ENCODE data around the gene APOBEC3G. TPM values are rescaled to one million over a fixed set of nuclear protein-coding genes. Genes with fewer than 3 reads are reported as not detected.
"Not testable (repeated sequence)": the region's sequence is repeated elsewhere in the genome, so short reads cannot be mapped to it uniquely, and the experiment has no call there.

Gene APOBEC3G
- total RNA-seq (10 to 100 TPM; 29.7 to 71.3 (median 62.7) TPM), total RNA-seq (33.0 to 219 (median 65.7) reads per million in 29 experiments)
- total RNA-seq (2013) = 113 TPM

GRCh38 chr22:39077026-39077840 lies at the start of gene APOBEC3G:
TSS of gene APOBEC3G (plus strand) at chr22:39077275. CDS start at chr22:39077362, 87 bp downstream.
- DNase-seq = peak in 34 of 35 experiments; percentile 24 to 75 (median 44)
- H3K4me1 Mint-ChIP-seq = peaks cover 39 to 61% (median 47%) of the 10 kb centered on the region in 3 donors
- ATAC-seq (replicated peaks in 1 of 4) = peak; percentile 89 to 94 (median 92)
- Histone ChIP-seq H3K36me3 (ENCODE audit: control insufficient read depth in 2 of 2, extremely low read depth in 1 of 2, insufficient read depth in 1 of 2, low read length in 1 of 2) (peaks cover 0 to 25% of the 10 kb centered on the region in 2 donors), H3K27ac (ENCODE audit: low read length) (peak within 1 kb of the TSS; percentile 89), H3K4me3 (ENCODE audit: control insufficient read depth in 1 of 2, extremely low read depth in 1 of 2, low read length in 1 of 2) (peak within 1 kb of the TSS; percentile 39 to 82), H3K4me1 (ENCODE audit: control insufficient read depth in 1 of 2, extremely low read depth in 1 of 2, insufficient read depth in 2 of 2, low read length in 2 of 2) (peaks cover 4 to 55% of the 10 kb centered on the region in 2 experiments)
- WGBS (ENCODE audit: insufficient coverage) = 1% methylated on average over 10 of the region's 17 CpGs
- H3K27me3 ChIP-seq (replicated peaks in 1 of 2; ENCODE audit: control insufficient read depth in 2 of 2, extremely low read depth in 1 of 2, insufficient read depth in 2 of 2, low read length in 1 of 2); H3K9me3 ChIP-seq; CTCF ChIA-PET; H3K27me3 Mint-ChIP-seq; H3K9me3 Mint-ChIP-seq: not testable (repeated sequence)
- H3K27ac Mint-ChIP-seq = peak within 1 kb of the TSS; percentile 93 to 96
- POLR2A ChIA-PET = interaction anchor here (0.5 to 0.7 kb wide), 2 partner anchors 55 to 320 kb away, joined by 4 read pairs; no protein-coding TSS in a partner anchor
- H3K36me3 Mint-ChIP-seq = peaks cover 21% of the 10 kb centered on the region
- H3K4me3 Mint-ChIP-seq = peak within 1 kb of the TSS; percentile 82 to 89 (median 86)

GRCh38 chr22:39027717-39028116 lies 49.4 kb upstream of the APOBEC3G start:
- H3K4me3 ChIP-seq (ENCODE audit: control insufficient read depth in 1 of 2, extremely low read depth in 1 of 2, low read length in 1 of 2) = no peak overlapping the region
- ATAC-seq (replicated peaks in 1 of 4) (no peak), DNase-seq (no peak)
- CTCF ChIA-PET = interaction anchor here in 1 of 2 donors (0.6 kb wide), 1 partner anchor 88 kb away, joined by 5 read pairs; no protein-coding TSS in a partner anchor
- H3K9me3 ChIP-seq = no peaks in the 10 kb centered on the region
- peak overlapping the region; percentile 27 to 80 for H3K27ac Mint-ChIP-seq
- no peak overlapping the region for H3K4me3 Mint-ChIP-seq
- H3K27me3 Mint-ChIP-seq = no peaks in the 10 kb centered on the region
- H3K27ac ChIP-seq (ENCODE audit: low read length) = no peak overlapping the region
- 100% methylated on average over 2 of the region's 4 CpGs for WGBS (ENCODE audit: insufficient coverage)
- peaks cover 19% of the 10 kb centered on the region for H3K36me3 Mint-ChIP-seq
- no peaks in the 10 kb centered on the region for H3K9me3 Mint-ChIP-seq
- peaks cover 4 to 42% of the 10 kb centered on the region in 2 experiments for H3K4me1 ChIP-seq (ENCODE audit: control insufficient read depth in 1 of 2, extremely low read depth in 1 of 2, insufficient read depth in 2 of 2, low read length in 2 of 2)
- H3K27me3 ChIP-seq (replicated peaks in 1 of 2; ENCODE audit: control insufficient read depth in 2 of 2, extremely low read depth in 1 of 2, insufficient read depth in 2 of 2, low read length in 1 of 2) = no peaks in the 10 kb centered on the region
- POLR2A ChIA-PET = no interaction called here
- peaks cover 28 to 37% (median 31%) of the 10 kb centered on the region in 3 donors for H3K4me1 Mint-ChIP-seq
- peaks cover 0 to 29% of the 10 kb centered on the region in 2 donors for H3K36me3 ChIP-seq (ENCODE audit: control insufficient read depth in 2 of 2, extremely low read depth in 1 of 2, insufficient read depth in 1 of 2, low read length in 1 of 2)

GRCh38 chr22:39028281-39028680 lies 48.8 kb upstream of the APOBEC3G start:
- Histone ChIP-seq H3K27me3 (replicated peaks in 1 of 2; ENCODE audit: control insufficient read depth in 2 of 2, extremely low read depth in 1 of 2, insufficient read depth in 2 of 2, low read length in 1 of 2) (no peaks in the 10 kb centered on the region), H3K9me3 (no peaks in the 10 kb centered on the region), H3K4me3 (ENCODE audit: control insufficient read depth in 1 of 2, extremely low read depth in 1 of 2, low read length in 1 of 2) (no peak overlapping the region), H3K4me1 (ENCODE audit: control insufficient read depth in 1 of 2, extremely low read depth in 1 of 2, insufficient read depth in 2 of 2, low read length in 2 of 2) (peaks cover 4 to 36% of the 10 kb centered on the region in 2 experiments), H3K27ac (ENCODE audit: low read length) (no peak overlapping the region), H3K36me3 (ENCODE audit: control insufficient read depth in 2 of 2, extremely low read depth in 1 of 2, insufficient read depth in 1 of 2, low read length in 1 of 2) (peaks cover 0 to 34% of the 10 kb centered on the region in 2 donors)
- Mint-ChIP-seq H3K9me3 (no peaks in the 10 kb centered on the region), H3K36me3 (peaks cover 23% of the 10 kb centered on the region), H3K27me3 (no peaks in the 10 kb centered on the region), H3K27ac (peak overlapping the region; percentile 27 to 80), H3K4me1 (peaks cover 28 to 35% (median 30%) of the 10 kb centered on the region in 3 donors), H3K4me3 (no peak overlapping the region)
- ChIA-PET CTCF (interaction anchor here (0.5 to 0.6 kb wide), 2 partner anchors 87 to 100 kb away, joined by 4 to 5 read pairs; no protein-coding TSS in a partner anchor), POLR2A (no interaction called here)
- 98% methylated on average over 6 of the region's 11 CpGs for WGBS (ENCODE audit: insufficient coverage)
- DNase-seq (no peak), ATAC-seq (replicated peaks in 1 of 4) (no peak)

DNA sequence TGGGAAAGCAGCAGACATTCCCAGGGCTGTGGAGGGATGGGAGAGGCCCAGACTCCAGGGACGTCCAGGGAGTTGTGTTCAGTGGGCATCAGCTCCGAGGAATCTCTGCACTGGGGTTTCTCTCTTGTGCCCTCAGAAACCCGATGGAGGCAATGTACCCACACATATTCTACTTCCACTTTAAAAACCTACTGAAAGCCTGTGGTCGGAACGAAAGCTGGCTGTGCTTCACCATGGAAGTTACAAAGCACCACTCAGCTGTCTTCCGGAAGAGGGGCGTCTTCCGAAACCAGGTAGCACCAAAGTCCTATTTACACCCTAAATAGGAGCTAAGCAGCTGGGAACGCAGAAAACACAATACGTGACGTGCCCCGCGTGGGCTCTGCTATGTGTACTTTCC lies 47.8 kb upstream of the APOBEC3G start:
- Histone ChIP-seq H3K9me3 (no peaks in the 10 kb centered on the region), H3K27ac (ENCODE audit: low read length) (no peak overlapping the region), H3K27me3 (replicated peaks in 1 of 2; ENCODE audit: control insufficient read depth in 2 of 2, extremely low read depth in 1 of 2, insufficient read depth in 2 of 2, low read length in 1 of 2) (no peaks in the 10 kb centered on the region), H3K36me3 (ENCODE audit: control insufficient read depth in 2 of 2, extremely low read depth in 1 of 2, insufficient read depth in 1 of 2, low read length in 1 of 2) (peaks cover 0 to 25% of the 10 kb centered on the region in 2 donors), H3K4me1 (ENCODE audit: control insufficient read depth in 1 of 2, extremely low read depth in 1 of 2, insufficient read depth in 2 of 2, low read length in 2 of 2) (peaks cover 4 to 27% of the 10 kb centered on the region in 2 experiments), H3K4me3 (ENCODE audit: control insufficient read depth in 1 of 2, extremely low read depth in 1 of 2, low read length in 1 of 2) (no peak overlapping the region)
- Mint-ChIP-seq H3K27ac (no peak overlapping the region), H3K4me3 (no peak overlapping the region), H3K36me3 (peaks cover 15% of the 10 kb centered on the region), H3K9me3 (no peaks in the 10 kb centered on the region), H3K4me1 (peaks cover 22 to 27% (median 22%) of the 10 kb centered on the region in 3 donors), H3K27me3 (no peaks in the 10 kb centered on the region)
- DNase-seq (no peak), ATAC-seq (replicated peaks in 1 of 4) (no peak)
- POLR2A ChIA-PET = no interaction called here
- CTCF ChIA-PET = no interaction called here
- 88% methylated on average over 11 of the region's 13 CpGs for WGBS (ENCODE audit: insufficient coverage)

DNA sequence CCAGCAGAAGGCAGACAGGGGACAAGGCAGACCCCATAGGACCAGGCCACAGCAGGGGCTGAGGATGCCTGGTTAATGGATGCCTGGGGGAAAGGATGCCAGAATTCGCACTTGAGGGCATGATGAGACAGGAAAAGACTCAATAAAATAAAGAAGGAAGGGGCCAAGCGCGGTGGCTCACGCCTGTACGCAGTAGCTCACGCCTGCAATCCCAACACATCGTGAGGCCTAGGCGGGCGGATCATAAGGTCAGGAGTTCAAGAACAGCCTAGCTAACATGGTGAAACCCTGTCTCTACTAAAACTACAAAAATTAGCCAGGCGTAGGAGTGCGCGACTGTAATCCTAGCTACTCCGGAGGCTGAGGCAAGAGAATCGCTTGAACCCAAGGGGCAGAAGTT lies 46.4 kb upstream of the APOBEC3G start:
- peaks cover 12% of the 10 kb centered on the region for H3K36me3 Mint-ChIP-seq
- POLR2A ChIA-PET = interaction anchor here in 1 of 2 donors (0.6 kb wide), 1 partner anchor 9 kb away, joined by 7 read pairs; no protein-coding TSS in a partner anchor

GRCh38 chr22:39031434-39032295 lies 45.4 kb upstream of the APOBEC3G start:
- H3K9me3 ChIP-seq; H3K4me3 Mint-ChIP-seq; POLR2A ChIA-PET; H3K9me3 Mint-ChIP-seq; H3K27ac Mint-ChIP-seq; H3K27me3 Mint-ChIP-seq; DNase-seq; H3K36me3 Mint-ChIP-seq; ATAC-seq (replicated peaks in 1 of 4); H3K4me3 ChIP-seq (ENCODE audit: control insufficient read depth in 1 of 2, extremely low read depth in 1 of 2, low read length in 1 of 2); CTCF ChIA-PET; H3K27ac ChIP-seq (ENCODE audit: low read length); H3K27me3 ChIP-seq (replicated peaks in 1 of 2; ENCODE audit: control insufficient read depth in 2 of 2, extremely low read depth in 1 of 2, insufficient read depth in 2 of 2, low read length in 1 of 2): not testable (repeated sequence)
- WGBS (ENCODE audit: insufficient coverage) = 97% methylated on average over 11 of the region's 18 CpGs
- peaks cover 0 to 11% of the 10 kb centered on the region in 2 experiments for H3K4me1 ChIP-seq (ENCODE audit: control insufficient read depth in 1 of 2, extremely low read depth in 1 of 2, insufficient read depth in 2 of 2, low read length in 2 of 2)
- H3K4me1 Mint-ChIP-seq = peaks cover 4 to 12% (median 5%) of the 10 kb centered on the region in 3 donors
- peaks cover 0 to 20% of the 10 kb centered on the region in 2 donors for H3K36me3 ChIP-seq (ENCODE audit: control insufficient read depth in 2 of 2, extremely low read depth in 1 of 2, insufficient read depth in 1 of 2, low read length in 1 of 2)

More for the DNA sequence above, 46.4 kb upstream of the APOBEC3G start:
- Histone ChIP-seq H3K4me1 (ENCODE audit: control insufficient read depth in 1 of 2, extremely low read depth in 1 of 2, insufficient read depth in 2 of 2, low read length in 2 of 2) (peaks cover 0 to 12% of the 10 kb centered on the region in 2 experiments), H3K36me3 (ENCODE audit: control insufficient read depth in 2 of 2, extremely low read depth in 1 of 2, insufficient read depth in 1 of 2, low read length in 1 of 2) (peaks cover 0 to 22% of the 10 kb centered on the region in 2 donors), H3K9me3 (no peaks in the 10 kb centered on the region), H3K27ac (ENCODE audit: low read length) (no peak overlapping the region), H3K4me3 (ENCODE audit: control insufficient read depth in 1 of 2, extremely low read depth in 1 of 2, low read length in 1 of 2) (no peak overlapping the region), H3K27me3 (replicated peaks in 1 of 2; ENCODE audit: control insufficient read depth in 2 of 2, extremely low read depth in 1 of 2, insufficient read depth in 2 of 2, low read length in 1 of 2) (no peaks in the 10 kb centered on the region)
- H3K27ac Mint-ChIP-seq = no peak overlapping the region
- no peak overlapping the region for H3K4me3 Mint-ChIP-seq
- DNase-seq (no peak), ATAC-seq (replicated peaks in 1 of 4) (no peak)
- no peaks in the 10 kb centered on the region for H3K27me3 Mint-ChIP-seq
- WGBS (ENCODE audit: insufficient coverage) = 94% methylated on average over 3 of the region's 14 CpGs
- no peaks in the 10 kb centered on the region for H3K9me3 Mint-ChIP-seq
- H3K4me1 Mint-ChIP-seq = peaks cover 8 to 13% (median 8%) of the 10 kb centered on the region in 3 donors
- CTCF ChIA-PET = no interaction called here

Data from T-cell (primary cell).